Neural cell (in vitro differentiated cells): ENCODE data around the gene MACROH2A1.

Source experiments
- EP300 ChIP-seq: fragments of 450-650 bp; conservative IDR thresholded peaks from 2 replicates; pipeline ENCODE4 v1.6.1; 2014; ENCODE audit warnings: antibody characterized with exemption, mild to moderate bottlenecking, moderate library complexity; ENCODE audit not compliant: poor library complexity, severe bottlenecking
- EZH2 ChIP-seq: fragments of 200-600, 300-800 bp; shearing (Covaris generic), sonication (generic); IDR thresholded peaks from 2 replicates; pipeline ENCODE4 v1.6.1; 2014; ENCODE audit warnings: antibody characterized with exemption, low read length, borderline replicate concordance, mild to moderate bottlenecking; ENCODE audit not compliant: insufficient read depth, poor library complexity, severe bottlenecking
- RAD21 ChIP-seq: fragments of 450-650 bp; conservative IDR thresholded peaks from 2 replicates; pipeline ENCODE4 v1.6.1; 2014; ENCODE audit warnings: antibody characterized with exemption, mild to moderate bottlenecking, moderate library complexity
- TF ChIP-seq, protein P1 (sequence below): fragments of 450-650 bp; IDR thresholded peaks from 2 replicates; pipeline ENCODE4 v1.5.1; 2014; ENCODE audit warnings: antibody characterized with exemption, mild to moderate bottlenecking, moderate library complexity; ENCODE audit not compliant: poor library complexity, severe bottlenecking
- TF ChIP-seq, protein P2 (sequence below): IDR thresholded peaks from 2 replicates; pipeline ENCODE4 v1.6.1; 2012; ENCODE audit warnings: borderline replicate concordance

DNA sequence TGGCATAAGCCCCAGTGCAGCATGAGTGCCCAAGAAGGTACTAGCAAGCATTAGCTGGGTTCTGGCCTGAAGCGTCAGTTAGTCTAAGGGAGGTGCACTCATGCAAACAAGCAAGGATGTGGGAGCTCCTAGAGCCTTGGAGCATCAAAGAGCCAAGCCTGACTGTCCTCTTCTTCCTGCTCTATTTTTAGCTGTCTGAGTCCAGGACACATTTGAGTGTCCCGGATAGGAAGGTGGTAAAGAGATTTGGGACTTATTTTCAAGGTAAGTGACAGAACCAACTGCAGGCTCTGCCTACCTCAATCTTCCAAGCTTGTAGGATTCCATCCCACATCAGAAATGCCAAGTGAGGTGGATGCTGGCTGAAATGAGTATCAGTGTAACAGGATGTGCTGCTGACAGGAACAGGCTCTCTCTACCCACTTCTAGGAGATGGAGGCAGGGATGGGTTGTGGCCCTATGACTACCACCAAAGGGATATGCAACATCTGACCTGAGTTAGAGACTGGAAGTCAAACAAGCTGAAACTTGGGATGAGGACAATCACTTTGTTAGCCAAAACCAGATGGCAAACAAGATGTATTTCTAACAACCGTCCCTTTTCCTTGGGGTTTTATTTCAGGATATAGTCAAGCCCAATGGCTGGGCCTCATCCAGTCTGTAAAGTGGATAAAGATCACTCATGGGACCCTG lies 15.1 kb downstream of the MACROH2A1 start:
- TF ChIP-seq, protein P1, sequence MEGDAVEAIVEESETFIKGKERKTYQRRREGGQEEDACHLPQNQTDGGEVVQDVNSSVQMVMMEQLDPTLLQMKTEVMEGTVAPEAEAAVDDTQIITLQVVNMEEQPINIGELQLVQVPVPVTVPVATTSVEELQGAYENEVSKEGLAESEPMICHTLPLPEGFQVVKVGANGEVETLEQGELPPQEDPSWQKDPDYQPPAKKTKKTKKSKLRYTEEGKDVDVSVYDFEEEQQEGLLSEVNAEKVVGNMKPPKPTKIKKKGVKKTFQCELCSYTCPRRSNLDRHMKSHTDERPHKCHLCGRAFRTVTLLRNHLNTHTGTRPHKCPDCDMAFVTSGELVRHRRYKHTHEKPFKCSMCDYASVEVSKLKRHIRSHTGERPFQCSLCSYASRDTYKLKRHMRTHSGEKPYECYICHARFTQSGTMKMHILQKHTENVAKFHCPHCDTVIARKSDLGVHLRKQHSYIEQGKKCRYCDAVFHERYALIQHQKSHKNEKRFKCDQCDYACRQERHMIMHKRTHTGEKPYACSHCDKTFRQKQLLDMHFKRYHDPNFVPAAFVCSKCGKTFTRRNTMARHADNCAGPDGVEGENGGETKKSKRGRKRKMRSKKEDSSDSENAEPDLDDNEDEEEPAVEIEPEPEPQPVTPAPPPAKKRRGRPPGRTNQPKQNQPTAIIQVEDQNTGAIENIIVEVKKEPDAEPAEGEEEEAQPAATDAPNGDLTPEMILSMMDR = no peak
- no peak for TF ChIP-seq EZH2
- no peak for TF ChIP-seq EP300
- no peak for TF ChIP-seq RAD21
- TF ChIP-seq, protein P2, sequence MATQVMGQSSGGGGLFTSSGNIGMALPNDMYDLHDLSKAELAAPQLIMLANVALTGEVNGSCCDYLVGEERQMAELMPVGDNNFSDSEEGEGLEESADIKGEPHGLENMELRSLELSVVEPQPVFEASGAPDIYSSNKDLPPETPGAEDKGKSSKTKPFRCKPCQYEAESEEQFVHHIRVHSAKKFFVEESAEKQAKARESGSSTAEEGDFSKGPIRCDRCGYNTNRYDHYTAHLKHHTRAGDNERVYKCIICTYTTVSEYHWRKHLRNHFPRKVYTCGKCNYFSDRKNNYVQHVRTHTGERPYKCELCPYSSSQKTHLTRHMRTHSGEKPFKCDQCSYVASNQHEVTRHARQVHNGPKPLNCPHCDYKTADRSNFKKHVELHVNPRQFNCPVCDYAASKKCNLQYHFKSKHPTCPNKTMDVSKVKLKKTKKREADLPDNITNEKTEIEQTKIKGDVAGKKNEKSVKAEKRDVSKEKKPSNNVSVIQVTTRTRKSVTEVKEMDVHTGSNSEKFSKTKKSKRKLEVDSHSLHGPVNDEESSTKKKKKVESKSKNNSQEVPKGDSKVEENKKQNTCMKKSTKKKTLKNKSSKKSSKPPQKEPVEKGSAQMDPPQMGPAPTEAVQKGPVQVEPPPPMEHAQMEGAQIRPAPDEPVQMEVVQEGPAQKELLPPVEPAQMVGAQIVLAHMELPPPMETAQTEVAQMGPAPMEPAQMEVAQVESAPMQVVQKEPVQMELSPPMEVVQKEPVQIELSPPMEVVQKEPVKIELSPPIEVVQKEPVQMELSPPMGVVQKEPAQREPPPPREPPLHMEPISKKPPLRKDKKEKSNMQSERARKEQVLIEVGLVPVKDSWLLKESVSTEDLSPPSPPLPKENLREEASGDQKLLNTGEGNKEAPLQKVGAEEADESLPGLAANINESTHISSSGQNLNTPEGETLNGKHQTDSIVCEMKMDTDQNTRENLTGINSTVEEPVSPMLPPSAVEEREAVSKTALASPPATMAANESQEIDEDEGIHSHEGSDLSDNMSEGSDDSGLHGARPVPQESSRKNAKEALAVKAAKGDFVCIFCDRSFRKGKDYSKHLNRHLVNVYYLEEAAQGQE = no peak
